Measurements from ENCODE around the gene LARGE1.
A peak's percentile ranks its signal among the peaks of the same experiment; 100 is the strongest.

The LARGE1 gene

DNA sequence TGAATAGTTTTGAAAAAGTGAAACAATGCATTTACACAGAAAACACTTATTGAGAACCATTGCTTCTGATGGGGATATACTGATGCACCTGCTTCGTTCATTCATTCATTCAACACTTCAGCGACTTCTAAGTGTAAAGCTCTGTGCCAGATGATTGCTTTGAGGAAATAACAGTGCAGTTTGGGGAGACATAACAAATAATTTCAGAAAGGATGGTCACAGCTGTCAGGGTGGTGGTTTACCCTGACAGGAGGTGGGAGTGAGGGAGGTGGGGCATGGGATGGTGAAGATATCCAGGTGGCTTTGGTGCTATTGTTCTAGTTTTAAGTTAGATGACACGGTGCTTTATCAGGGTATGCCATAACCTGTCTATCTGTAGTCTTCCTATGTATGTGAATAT lies 344.1 kb downstream of the LARGE1 start:
- H3K4me1 ChIP-seq (ENCODE audit: insufficient read depth, low read length, severe bottlenecking): peaks cover 59% of the 10 kb centered on the region
- H3K9me3 ChIP-seq (ENCODE audit: low read length): no peaks in the 10 kb centered on the region
- H3K4me3 ChIP-seq (ENCODE audit: low read depth, low read length, poor library complexity, severe bottlenecking): no peak overlapping the region

DNA sequence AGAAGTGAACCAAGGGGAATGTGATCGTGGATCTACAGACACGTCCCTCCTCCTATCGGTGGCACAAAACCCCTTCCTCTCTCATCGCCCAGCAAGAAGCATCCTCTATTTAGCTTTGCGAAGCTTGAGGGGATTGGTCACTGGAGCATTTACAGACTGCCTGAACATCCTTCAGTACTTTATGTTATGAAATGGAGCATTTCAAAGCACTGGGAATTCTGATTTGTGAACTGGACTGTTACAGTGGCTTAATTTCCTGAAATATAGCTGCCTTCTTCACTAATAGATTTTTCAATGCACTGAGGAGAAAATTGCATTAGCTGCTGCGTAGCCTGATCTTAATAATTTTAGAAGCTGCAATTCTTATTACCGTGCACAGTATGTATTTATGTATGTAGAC lies 344.5 kb downstream of the LARGE1 start:
- Histone ChIP-seq H3K27me3 (ENCODE audit: insufficient read depth, low read length) (no peaks in the 10 kb centered on the region), H3K9ac (ENCODE audit: low read length) (no peak overlapping the region), H3K4me3 (ENCODE audit: low read depth, low read length, poor library complexity, severe bottlenecking) (no peak overlapping the region), H2AFZ (ENCODE audit: low read length) (no peak overlapping the region), H3K9me2 (ENCODE audit: low read depth, low read length) (no peaks in the 10 kb centered on the region), H3F3A (ENCODE audit: insufficient read depth, low read length) (no peaks in the 10 kb centered on the region), H3K4me2 (ENCODE audit: low read length) (peak overlapping the region; percentile 37; the same call in 1 of the 2 replicates), H3K9me3 (ENCODE audit: low read length) (no peaks in the 10 kb centered on the region), H4K20me1 (ENCODE audit: insufficient read depth, low read length) (no peaks in the 10 kb centered on the region), H3K36me3 (ENCODE audit: insufficient read depth, low read length) (no peaks in the 10 kb centered on the region), H3K4me1 (ENCODE audit: insufficient read depth, low read length, severe bottlenecking) (peaks cover 63% of the 10 kb centered on the region), H3K27ac (ENCODE audit: low read depth, low read length, poor library complexity, severe bottlenecking) (peak overlapping the region; percentile 59), H3K79me2 (ENCODE audit: insufficient read depth, low read length) (no peaks in the 10 kb centered on the region)
- TF ChIP-seq, protein P1, sequence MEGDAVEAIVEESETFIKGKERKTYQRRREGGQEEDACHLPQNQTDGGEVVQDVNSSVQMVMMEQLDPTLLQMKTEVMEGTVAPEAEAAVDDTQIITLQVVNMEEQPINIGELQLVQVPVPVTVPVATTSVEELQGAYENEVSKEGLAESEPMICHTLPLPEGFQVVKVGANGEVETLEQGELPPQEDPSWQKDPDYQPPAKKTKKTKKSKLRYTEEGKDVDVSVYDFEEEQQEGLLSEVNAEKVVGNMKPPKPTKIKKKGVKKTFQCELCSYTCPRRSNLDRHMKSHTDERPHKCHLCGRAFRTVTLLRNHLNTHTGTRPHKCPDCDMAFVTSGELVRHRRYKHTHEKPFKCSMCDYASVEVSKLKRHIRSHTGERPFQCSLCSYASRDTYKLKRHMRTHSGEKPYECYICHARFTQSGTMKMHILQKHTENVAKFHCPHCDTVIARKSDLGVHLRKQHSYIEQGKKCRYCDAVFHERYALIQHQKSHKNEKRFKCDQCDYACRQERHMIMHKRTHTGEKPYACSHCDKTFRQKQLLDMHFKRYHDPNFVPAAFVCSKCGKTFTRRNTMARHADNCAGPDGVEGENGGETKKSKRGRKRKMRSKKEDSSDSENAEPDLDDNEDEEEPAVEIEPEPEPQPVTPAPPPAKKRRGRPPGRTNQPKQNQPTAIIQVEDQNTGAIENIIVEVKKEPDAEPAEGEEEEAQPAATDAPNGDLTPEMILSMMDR (IDR thresholded peaks at IDR 0.05; ENCODE audit: low read length): no peak

More for the DNA sequence above, 344.1 kb downstream of the LARGE1 start:
- no peaks in the 10 kb centered on the region for H4K20me1 ChIP-seq (ENCODE audit: insufficient read depth, low read length)
- H3K9me2 ChIP-seq (ENCODE audit: low read depth, low read length): no peaks in the 10 kb centered on the region
- no peak overlapping the region for H2AFZ ChIP-seq (ENCODE audit: low read length)
- peak overlapping the region; percentile 59 for H3K27ac ChIP-seq (ENCODE audit: low read depth, low read length, poor library complexity, severe bottlenecking)
- no peak for TF ChIP-seq EZH2 (IDR thresholded peaks at IDR 0.05; ENCODE audit: borderline replicate concordance, low read length)
- TF ChIP-seq, protein P1 (IDR thresholded peaks at IDR 0.05; ENCODE audit: low read length): no peak
- no peaks in the 10 kb centered on the region for H3K36me3 ChIP-seq (ENCODE audit: insufficient read depth, low read length)
- no peaks in the 10 kb centered on the region for H3F3A ChIP-seq (ENCODE audit: insufficient read depth, low read length)
- H3K79me2 ChIP-seq (ENCODE audit: insufficient read depth, low read length): no peaks in the 10 kb centered on the region
- no peak overlapping the region for H3K9ac ChIP-seq (ENCODE audit: low read length)
- peak overlapping the region; percentile 37; the same call in 1 of the 2 replicates for H3K4me2 ChIP-seq (ENCODE audit: low read length)
- no peaks in the 10 kb centered on the region for H3K27me3 ChIP-seq (ENCODE audit: insufficient read depth, low read length)

DNA sequence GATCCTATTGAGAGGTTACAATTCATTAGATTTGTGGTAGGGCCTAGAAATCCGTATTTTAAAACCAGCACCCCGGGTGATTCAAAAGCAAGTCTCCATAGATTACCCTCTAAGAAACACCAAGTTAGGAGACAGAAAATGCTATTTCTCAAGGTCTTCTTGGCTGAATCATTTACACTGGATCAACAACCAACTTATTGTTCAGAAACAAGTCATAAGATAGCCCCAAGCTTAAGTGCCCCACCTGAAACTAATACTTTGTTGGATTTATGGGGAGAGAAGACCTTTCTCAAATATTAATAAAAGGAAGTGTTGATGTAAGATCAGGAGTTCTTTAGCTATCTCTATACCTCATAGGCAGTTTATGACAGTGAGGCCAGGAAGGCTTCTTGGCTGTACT lies 345.2 kb downstream of the LARGE1 start:
- H3K36me3 ChIP-seq (ENCODE audit: insufficient read depth, low read length): no peaks in the 10 kb centered on the region
- H2AFZ ChIP-seq (ENCODE audit: low read length): no peak overlapping the region
- H3K27me3 ChIP-seq (ENCODE audit: insufficient read depth, low read length): no peaks in the 10 kb centered on the region
- no peak overlapping the region; the same call in 1 of the 2 replicates for H3K4me2 ChIP-seq (ENCODE audit: low read length)
- H3K27ac ChIP-seq (ENCODE audit: low read depth, low read length, poor library complexity, severe bottlenecking): peak overlapping the region; percentile 59
- H3F3A ChIP-seq (ENCODE audit: insufficient read depth, low read length): no peaks in the 10 kb centered on the region
- H4K20me1 ChIP-seq (ENCODE audit: insufficient read depth, low read length): no peaks in the 10 kb centered on the region
- TF ChIP-seq EZH2 (IDR thresholded peaks at IDR 0.05; ENCODE audit: borderline replicate concordance, low read length): no peak
- TF ChIP-seq, protein P1 (IDR thresholded peaks at IDR 0.05; ENCODE audit: low read length): no peak
- no peaks in the 10 kb centered on the region for H3K9me3 ChIP-seq (ENCODE audit: low read length)
- H3K4me3 ChIP-seq (ENCODE audit: low read depth, low read length, poor library complexity, severe bottlenecking): no peak overlapping the region
- no peaks in the 10 kb centered on the region for H3K9me2 ChIP-seq (ENCODE audit: low read depth, low read length)
- no peak overlapping the region for H3K9ac ChIP-seq (ENCODE audit: low read length)
- peaks cover 70% of the 10 kb centered on the region for H3K4me1 ChIP-seq (ENCODE audit: insufficient read depth, low read length, severe bottlenecking)
- H3K79me2 ChIP-seq (ENCODE audit: insufficient read depth, low read length): no peaks in the 10 kb centered on the region
